ENCODE data around the gene LARGE1.

- TF ChIP-seq CTCF (IDR thresholded peaks at IDR 0.05) (no peak), POLR2A (IDR thresholded peaks at IDR 0.05) (no peak)
These were observed 398.2 kb downstream of the LARGE1 start for GRCh38 chr22:33521879-33522665.
